HepG2 (cell line): ENCODE results near the gene SFMBT1. TPM values are rescaled to one million over a fixed set of nuclear protein-coding genes. Genes with fewer than 3 reads are reported as not detected.

ENCODE experiments used
- ATAD3A ChIP-seq: sonication (generic); formaldehyde crosslinking; IDR thresholded peaks from 2 replicates; pipeline ENCODE4 v1.4.0; 2020; ENCODE audit warnings: missing genetic modification reagents
- ATF7-NPFF ChIP-seq: sonication (generic); formaldehyde crosslinking; IDR thresholded peaks from 2 replicates; pipeline ENCODE4 v1.8.1; 2023; ENCODE audit warnings: mild to moderate bottlenecking, low read depth, missing genetic modification reagents, moderate library complexity
- ESRRA ChIP-seq: sonication (generic); formaldehyde crosslinking; IDR thresholded peaks from 2 replicates; pipeline ENCODE4 v1.5.1; 2020; ENCODE audit warnings: mild to moderate bottlenecking, low read depth, missing genetic modification reagents
- FOSL2 ChIP-seq: sonication (generic); formaldehyde crosslinking; IDR thresholded peaks from 2 replicates; pipeline ENCODE4 v1.4.0; 2020; ENCODE audit warnings: missing genetic modification reagents
- HBP1 ChIP-seq: IDR thresholded peaks from 2 replicates; pipeline ENCODE4 v1.6.1; 2016; ENCODE audit warnings: low read depth, control low read depth
- IRF1 ChIP-seq: sonication (generic); formaldehyde crosslinking; IDR thresholded peaks from 2 replicates; pipeline ENCODE4 v1.4.0; 2020; ENCODE audit warnings: low read depth, mild to moderate bottlenecking, missing genetic modification reagents
- MATR3 ChIP-seq: sonication (generic); formaldehyde crosslinking; IDR thresholded peaks from 2 replicates; pipeline ENCODE4 v1.4.0; 2020; ENCODE audit warnings: missing genetic modification reagents
- NONO ChIP-seq, 2 experiments: fragments of 450-650 bp in 1 of 2; sonication (generic) in 1 of 2; formaldehyde crosslinking in 1 of 2; IDR thresholded peaks in 1 of 2; conservative IDR thresholded peaks in 1 of 2; 2 replicates each; pipeline versions ENCODE4 v1.6.1 to v1.8.0; 2017 to 2022; ENCODE audit warnings: mild to moderate bottlenecking in 1 of 2, missing genetic modification reagents in 1 of 2, moderate library complexity in 1 of 2
- ONECUT2 ChIP-seq: sonication (generic); formaldehyde crosslinking; IDR thresholded peaks from 2 replicates; pipeline ENCODE4 v1.4.0; 2020; ENCODE audit warnings: missing genetic modification reagents
- PHF8 ChIP-seq: sonication (generic); formaldehyde crosslinking; IDR thresholded peaks from 2 replicates; pipeline ENCODE4 v1.5.0; 2020; ENCODE audit warnings: missing genetic modification reagents
- PTBP1 ChIP-seq: fragments of 200-400 bp; formaldehyde crosslinking; IDR thresholded peaks from 2 replicates; pipeline ENCODE4 v1.6.1; 2018; ENCODE audit warnings: low read length, low read depth; ENCODE audit not compliant: poor library complexity, severe bottlenecking
- SATB2 ChIP-seq: sonication (generic); formaldehyde crosslinking; IDR thresholded peaks from 2 replicates; pipeline ENCODE4 v1.5.0; 2020; ENCODE audit warnings: missing genetic modification reagents
- TAF1 ChIP-seq: sonication (generic); formaldehyde crosslinking; IDR thresholded peaks from 2 replicates; pipeline ENCODE4 v1.4.0; 2020; ENCODE audit warnings: missing genetic modification reagents
- ZC3H4 ChIP-seq: sonication (generic); formaldehyde crosslinking; IDR thresholded peaks from 2 replicates; pipeline ENCODE4 v1.4.0; 2020; ENCODE audit warnings: missing genetic modification reagents, borderline replicate concordance
- ZNF260 ChIP-seq: sonication (generic); formaldehyde crosslinking; IDR thresholded peaks from 2 replicates; pipeline ENCODE4 v1.4.0; 2020; ENCODE audit warnings: missing genetic modification reagents, low read depth, mild to moderate bottlenecking, borderline replicate concordance
- ZNF263 ChIP-seq: sonication (generic); formaldehyde crosslinking; IDR thresholded peaks from 2 replicates; pipeline ENCODE4 v1.4.0; 2020; ENCODE audit warnings: missing genetic modification reagents
- ZNF280B ChIP-seq: sonication (generic); formaldehyde crosslinking; IDR thresholded peaks from 2 replicates; pipeline ENCODE4 v1.5.0; 2020; ENCODE audit warnings: missing genetic modification reagents, mild to moderate bottlenecking, borderline replicate concordance
- ZNF687 ChIP-seq: sonication (generic); formaldehyde crosslinking; IDR thresholded peaks from 2 replicates; pipeline ENCODE4 v1.5.1; 2020; ENCODE audit warnings: mild to moderate bottlenecking, missing genetic modification reagents, moderate library complexity
- ZNF879 ChIP-seq: sonication (generic); formaldehyde crosslinking; IDR thresholded peaks from 2 replicates; pipeline ENCODE4 v1.8.1; 2023; ENCODE audit warnings: missing genetic modification reagents
- ZSCAN20 ChIP-seq: sonication (generic); formaldehyde crosslinking; IDR thresholded peaks from 2 replicates; pipeline ENCODE4 v1.4.0; 2020; ENCODE audit warnings: missing genetic modification reagents, mild to moderate bottlenecking, borderline replicate concordance
- polyA plus RNA-seq, 8 experiments: library from polyadenylated mRNA; depleted of rRNA in 3 of 8; stranded (reverse) in 7 of 8; unstranded in 1 of 8; fragments of >200 nt; fragmentation: Illumina TruSeq in 4 of 8; extraction: Trizol in 4 of 8; gene quantifications; 2 replicates each; pipeline versions ENCODE4 v1.2.1 to v1.2.3, GENCODE V29; 2011 to 2016; ENCODE audit warnings: low read depth in 4 of 8, missing spikeins in 1 of 8, mixed read lengths in 1 of 8; ENCODE audit not compliant: insufficient read depth in 1 of 8
- total RNA-seq, 5 experiments: library from RNA; depleted of rRNA; stranded (reverse); fragments of >200 nt; fragmentation: Illumina TruSeq; extraction: Trizol; gene quantifications; 2 replicates each; pipeline ENCODE4 v1.2.3, GENCODE V29; 2016; ENCODE audit warnings: low read depth in 1 of 5

Gene SFMBT1
- total and polyA plus RNA-seq, 2 of the 13 experiments (the other 11 are each of a cell fraction or from before 2014, with no cell fraction given), result 3.8 to 12.8 TPM

- TF ChIP-seq ZNF687 (CRISPR knock-in tag) (peak; percentile 51), FOSL2 (no peak), ATAD3A (CRISPR knock-in tag) (no peak), HBP1 (CRISPR knock-in tag) (no peak), PHF8 (CRISPR knock-in tag) (peak; percentile 73), IRF1 (no peak), ESRRA (CRISPR knock-in tag) (no peak), SATB2 (no peak), ZNF879 (CRISPR knock-in tag) (no peak), TAF1 (CRISPR knock-in tag) (no peak; the same call in 1 of the 2 replicates), ZNF280B (CRISPR knock-in tag) (no peak), ZNF260 (no peak), NONO (IDR thresholded peaks at IDR 0.05) (no peak), NONO (CRISPR knock-in tag; conservative IDR thresholded peaks at IDR 0.05) (no peak), ONECUT2 (no peak), PTBP1 (no peak), ATF7-NPFF (CRISPR knock-in tag) (no peak), ZNF263 (CRISPR knock-in tag) (peak; percentile 90), ZSCAN20 (peak; percentile 75; the same call in 1 of the 2 replicates), ZC3H4 (CRISPR knock-in tag) (no peak), MATR3 (CRISPR knock-in tag) (no peak)
Observed at GRCh38 chr3:53045518-53046170, at the start of gene SFMBT1 (continued).
